RWPE2 (cell line): Measurements from ENCODE around the gene GPR87.

Experiments used
- ATAC-seq: fragments of 200-7000 bp; cut with Tn5 transposase; 3 replicates; pipeline ENCODE4 v1.9.1; 2021; ENCODE audit warnings: low read depth
- DNase-seq: peaks from one replicate; pipeline ENCODE4 v3.0.0-alpha.2; 2020; ENCODE audit warnings: low spot score
- H3K27ac ChIP-seq: fragments of 450-650 bp; 2 replicates; pipeline ENCODE4 v1.5.1; 2017; ENCODE audit warnings: mild to moderate bottlenecking; ENCODE audit not compliant: poor library complexity, severe bottlenecking
- H3K27me3 ChIP-seq: fragments of 250-450 bp; sonication (Bioruptor Pico); 2 replicates; pipeline ENCODE4 v1.5.1; 2021; ENCODE audit warnings: mild to moderate bottlenecking, moderate library complexity; ENCODE audit not compliant: insufficient read depth, poor library complexity, severe bottlenecking
- H3K36me3 ChIP-seq: fragments of 250-450 bp; sonication (Bioruptor Pico); 2 replicates; pipeline ENCODE4 v1.5.1; 2020; ENCODE audit warnings: low read depth, mild to moderate bottlenecking, moderate library complexity
- H3K4me1 ChIP-seq: fragments of 250-450 bp; sonication (Bioruptor Pico); 2 replicates; pipeline ENCODE4 v1.5.1; 2021; ENCODE audit warnings: mild to moderate bottlenecking, moderate library complexity; ENCODE audit not compliant: insufficient read depth, poor library complexity, severe bottlenecking
- H3K4me3 ChIP-seq: fragments of 250-450 bp; sonication (Bioruptor Pico); 2 replicates; pipeline ENCODE4 v1.5.1; 2021; ENCODE audit warnings: mild to moderate bottlenecking, moderate library complexity; ENCODE audit not compliant: severe bottlenecking
- H3K9me3 ChIP-seq: fragments of 250-450 bp; sonication (Bioruptor Pico); 2 replicates; pipeline ENCODE4 v1.5.1; 2021; ENCODE audit warnings: mild to moderate bottlenecking, moderate library complexity; ENCODE audit not compliant: severe bottlenecking
- TF ChIP-seq, protein P1 (sequence below): fragments of 450-650 bp; IDR thresholded peaks from one replicate; pipeline ENCODE4 v1.5.1; 2017; ENCODE audit warnings: mild to moderate bottlenecking, moderate library complexity; ENCODE audit not compliant: poor library complexity, severe bottlenecking

The GPR87 gene, protein sequence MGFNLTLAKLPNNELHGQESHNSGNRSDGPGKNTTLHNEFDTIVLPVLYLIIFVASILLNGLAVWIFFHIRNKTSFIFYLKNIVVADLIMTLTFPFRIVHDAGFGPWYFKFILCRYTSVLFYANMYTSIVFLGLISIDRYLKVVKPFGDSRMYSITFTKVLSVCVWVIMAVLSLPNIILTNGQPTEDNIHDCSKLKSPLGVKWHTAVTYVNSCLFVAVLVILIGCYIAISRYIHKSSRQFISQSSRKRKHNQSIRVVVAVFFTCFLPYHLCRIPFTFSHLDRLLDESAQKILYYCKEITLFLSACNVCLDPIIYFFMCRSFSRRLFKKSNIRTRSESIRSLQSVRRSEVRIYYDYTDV

DNA sequence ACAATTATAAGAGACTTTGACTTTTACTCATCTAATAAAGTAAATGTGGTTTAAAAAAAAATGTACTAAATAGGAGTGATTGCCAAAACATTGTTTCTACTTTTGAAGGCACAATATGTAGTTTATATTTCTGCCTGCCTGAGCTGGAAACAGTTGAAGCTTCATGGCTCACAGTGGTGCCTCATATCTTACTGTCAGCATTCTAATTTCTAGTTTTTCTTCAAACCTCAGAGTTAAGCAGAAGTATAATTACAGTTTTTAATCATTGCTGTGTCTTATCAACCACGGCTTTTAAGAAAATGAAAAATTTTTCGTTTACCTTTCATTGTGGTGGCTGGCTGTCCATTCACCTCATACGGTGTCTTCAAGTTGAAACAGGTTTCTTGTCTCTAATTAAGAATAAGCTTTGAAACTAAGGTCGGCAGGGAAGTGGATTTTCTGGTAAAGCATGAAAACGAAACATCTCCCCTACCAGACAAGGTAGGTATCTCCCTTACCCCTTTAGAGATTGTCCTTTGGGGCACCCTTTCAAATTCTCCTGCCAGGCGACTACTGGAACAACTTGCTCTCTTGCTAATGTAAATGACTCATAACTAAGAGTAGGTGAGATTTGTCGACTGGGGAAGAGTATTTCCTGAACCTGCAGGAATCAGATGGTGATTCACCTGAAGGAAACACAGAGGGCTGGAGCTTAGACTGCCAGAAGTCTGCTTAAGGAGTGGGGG is at the start of gene GPR87:
TSS of gene GPR87 (minus strand) at position 554 of the 725 bp plus-strand sequence. CDS start 16,720 bp downstream, outside the sequence.
- Histone ChIP-seq H3K4me1 (peaks cover 62% of the 10 kb centered on the region), H3K27ac (peak within 1 kb of the TSS; percentile 99), H3K9me3 (no peaks in the 10 kb centered on the region), H3K4me3 (peak within 1 kb of the TSS; percentile 69), H3K27me3 (no peaks in the 10 kb centered on the region), H3K36me3 (peaks cover 42% of the 10 kb centered on the region)
- DNase-seq (peak; percentile 71), ATAC-seq (peak; percentile 80)
- TF ChIP-seq, protein P1, sequence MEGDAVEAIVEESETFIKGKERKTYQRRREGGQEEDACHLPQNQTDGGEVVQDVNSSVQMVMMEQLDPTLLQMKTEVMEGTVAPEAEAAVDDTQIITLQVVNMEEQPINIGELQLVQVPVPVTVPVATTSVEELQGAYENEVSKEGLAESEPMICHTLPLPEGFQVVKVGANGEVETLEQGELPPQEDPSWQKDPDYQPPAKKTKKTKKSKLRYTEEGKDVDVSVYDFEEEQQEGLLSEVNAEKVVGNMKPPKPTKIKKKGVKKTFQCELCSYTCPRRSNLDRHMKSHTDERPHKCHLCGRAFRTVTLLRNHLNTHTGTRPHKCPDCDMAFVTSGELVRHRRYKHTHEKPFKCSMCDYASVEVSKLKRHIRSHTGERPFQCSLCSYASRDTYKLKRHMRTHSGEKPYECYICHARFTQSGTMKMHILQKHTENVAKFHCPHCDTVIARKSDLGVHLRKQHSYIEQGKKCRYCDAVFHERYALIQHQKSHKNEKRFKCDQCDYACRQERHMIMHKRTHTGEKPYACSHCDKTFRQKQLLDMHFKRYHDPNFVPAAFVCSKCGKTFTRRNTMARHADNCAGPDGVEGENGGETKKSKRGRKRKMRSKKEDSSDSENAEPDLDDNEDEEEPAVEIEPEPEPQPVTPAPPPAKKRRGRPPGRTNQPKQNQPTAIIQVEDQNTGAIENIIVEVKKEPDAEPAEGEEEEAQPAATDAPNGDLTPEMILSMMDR, result no peak

DNA sequence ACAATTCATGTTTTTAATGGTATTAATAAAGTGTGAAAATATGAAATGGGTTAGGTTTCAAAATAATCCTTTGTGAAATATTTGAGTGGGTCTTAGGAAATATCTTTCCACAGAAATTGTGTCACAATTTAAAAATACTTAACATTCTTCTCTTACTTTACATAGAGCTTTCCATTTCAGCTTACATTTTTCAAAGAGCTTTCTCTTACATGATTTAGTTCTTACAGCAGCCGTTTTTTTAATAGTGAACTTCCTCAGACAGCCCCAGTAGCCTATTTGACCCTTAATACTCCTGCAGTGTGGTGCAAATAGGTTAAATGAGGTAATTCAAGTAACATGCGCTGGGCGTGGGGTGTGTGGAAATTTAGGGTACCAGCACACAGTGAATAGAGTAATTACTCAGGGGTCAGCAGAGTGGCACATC is 46.1 kb upstream of the GPR87 start:
- no peak overlapping the region for H3K27ac ChIP-seq
- TF ChIP-seq, protein P1, result no peak
- ATAC-seq, result no peak
- H3K4me1 ChIP-seq, result no peaks in the 10 kb centered on the region
- H3K4me3 ChIP-seq, result no peak overlapping the region
- no peaks in the 10 kb centered on the region for H3K27me3 ChIP-seq
- no peak for DNase-seq
- no peaks in the 10 kb centered on the region for H3K9me3 ChIP-seq
- no peaks in the 10 kb centered on the region for H3K36me3 ChIP-seq

DNA sequence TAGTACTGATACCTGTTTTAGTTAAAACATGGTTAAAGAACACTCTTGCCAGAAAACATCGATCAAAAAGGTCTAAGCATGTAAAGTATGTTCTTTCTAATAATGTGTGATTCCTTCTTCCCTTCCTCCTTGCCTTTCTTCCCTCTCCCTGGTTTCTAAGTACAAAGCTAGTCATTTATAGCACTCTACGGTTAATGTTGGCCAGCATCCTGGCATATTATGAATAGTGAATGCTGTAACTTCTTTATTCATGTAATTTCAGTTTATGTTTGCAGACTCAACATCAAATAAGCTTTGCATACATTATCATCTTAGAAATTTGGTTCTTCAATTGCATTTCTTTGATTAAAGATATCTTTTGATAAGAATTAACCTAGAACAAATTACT is 40.8 kb upstream of the GPR87 start:
- H3K4me1 ChIP-seq, result no peaks in the 10 kb centered on the region
- no peaks in the 10 kb centered on the region for H3K27me3 ChIP-seq
- ATAC-seq (no peak), DNase-seq (no peak)
- TF ChIP-seq, protein P1, result no peak
- no peak overlapping the region for H3K4me3 ChIP-seq
- H3K9me3 ChIP-seq, result no peaks in the 10 kb centered on the region
- no peaks in the 10 kb centered on the region for H3K36me3 ChIP-seq
- H3K27ac ChIP-seq, result no peak overlapping the region

DNA sequence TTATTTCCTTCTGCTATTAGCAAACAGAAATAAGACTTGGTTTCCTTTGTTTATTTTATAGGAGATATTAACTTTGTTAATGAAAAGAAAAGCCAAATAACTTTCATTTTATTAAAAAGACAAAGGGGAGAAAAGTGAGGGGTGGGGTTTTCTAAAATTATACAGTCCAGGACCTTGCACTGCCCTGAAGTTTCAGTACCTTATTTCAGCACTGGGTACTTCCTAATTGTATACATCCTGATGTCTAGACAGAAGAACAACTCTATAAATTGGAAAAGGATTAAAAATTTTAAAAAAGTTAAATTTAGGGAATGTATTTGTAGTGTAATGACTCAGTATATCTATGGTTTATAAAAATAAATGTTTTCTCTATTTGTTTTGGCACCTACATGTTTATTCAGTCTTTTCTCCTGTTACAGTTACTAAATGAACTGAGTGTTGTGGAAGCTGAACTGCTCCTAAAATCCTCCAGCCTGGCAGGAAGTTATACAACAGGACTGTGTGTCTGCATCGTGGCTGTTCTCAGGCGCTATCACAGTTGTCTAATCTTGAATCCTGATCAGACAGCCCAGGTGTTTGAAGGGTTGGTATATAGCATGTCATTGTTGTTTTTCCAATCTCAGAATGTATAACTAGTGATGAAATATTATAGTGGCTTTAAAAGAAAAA is 40.3 kb upstream of the GPR87 start:
- no peaks in the 10 kb centered on the region for H3K9me3 ChIP-seq
- TF ChIP-seq, protein P1, result no peak
- H3K27me3 ChIP-seq, result no peaks in the 10 kb centered on the region
- no peak overlapping the region for H3K27ac ChIP-seq
- no peak overlapping the region for H3K4me3 ChIP-seq
- H3K36me3 ChIP-seq, result no peaks in the 10 kb centered on the region
- H3K4me1 ChIP-seq, result no peaks in the 10 kb centered on the region
- ATAC-seq (peak; percentile 52; the same call in 2 of the 3 replicates), DNase-seq (no peak)
